ENCODE measurements around the gene KCNK5. TPM values are rescaled to one million over a fixed set of nuclear protein-coding genes. Genes with fewer than 3 reads are reported as not detected.

KCNK5 gene
- total and polyA plus RNA-seq, 2 of the 8 experiments (the other 6 are each of a cell fraction or from before 2014, with no cell fraction given), result 20.9 to 44.3 TPM

DNA sequence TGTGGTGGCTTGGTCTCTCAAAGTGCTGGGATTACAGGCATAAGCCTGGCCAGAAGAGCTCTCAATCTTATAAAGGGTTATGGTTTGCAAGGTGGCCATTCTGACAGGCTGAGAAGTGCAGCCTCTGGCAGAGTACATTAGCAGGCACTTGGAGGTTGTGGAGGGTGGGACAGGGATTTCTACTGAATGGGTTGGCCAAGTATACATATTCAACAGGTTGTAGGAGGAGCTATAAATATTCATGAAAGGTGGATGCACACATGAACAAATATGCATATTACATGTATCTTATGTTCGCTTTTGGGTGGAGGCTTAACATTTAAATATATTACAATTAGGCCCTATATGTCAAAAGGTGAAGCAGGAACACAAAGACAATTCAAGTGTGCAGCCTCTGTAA is 20.0 kb upstream of the KCNK5 start:
- H4K5ac ChIP-seq (ENCODE audit: insufficient read length, low read depth, low read length), result no peak overlapping the region
- no peak overlapping the region for H3K14ac ChIP-seq (ENCODE audit: insufficient read length)
- H4K91ac ChIP-seq (replicated peaks; ENCODE audit: insufficient read length, low read length), result no peak overlapping the region
- H2BK20ac ChIP-seq (ENCODE audit: low read length), result no peak overlapping the region
- no peak overlapping the region for H3K23ac ChIP-seq (ENCODE audit: insufficient read length)
- no peak overlapping the region for H2AFZ ChIP-seq (ENCODE audit: low read length)
- POLR2A ChIA-PET (ENCODE audit: partially characterized antibody), result no interaction called here
- DNase-seq (ENCODE audit: low read depth in 1 of 2, low spot score in 2 of 2) (no peak), FAIRE-seq (no peak)
- H2BK15ac ChIP-seq (ENCODE audit: low read length), result no peak overlapping the region
- no peak overlapping the region for H3K9ac ChIP-seq (replicated peaks in 1 of 4; ENCODE audit: extremely low read depth in 1 of 4, low read depth in 3 of 4, low read length in 3 of 4)
- no peak overlapping the region for H3K27ac ChIP-seq (ENCODE audit: low read depth, low read length)
- H2AK5ac ChIP-seq (ENCODE audit: low read depth, low read length), result no peak overlapping the region
- no peak overlapping the region for H3K18ac ChIP-seq (ENCODE audit: extremely low read depth, low read length)
- no peaks in the 10 kb centered on the region for H3K79me2 ChIP-seq (ENCODE audit: control insufficient read depth in 1 of 2, insufficient read depth in 2 of 2, low read length in 2 of 2)
- no peak overlapping the region for H4K8ac ChIP-seq (ENCODE audit: extremely low read depth, insufficient read depth, low read length)
- no peaks in the 10 kb centered on the region for H3K23me2 ChIP-seq (ENCODE audit: low read depth, low read length)
- CTCF ChIA-PET (ENCODE audit: partially characterized antibody), result interaction anchor here (1.3 to 72.8 kb wide), 2 partner anchors 47 to 80 kb away, joined by 4 to 1738 read pairs; partner anchors contain the start of gene KCNK17
- H3K4me1 ChIP-seq (replicated peaks in 1 of 4; ENCODE audit: control insufficient read depth in 3 of 4, insufficient read depth in 4 of 4, low read length in 3 of 4), result peaks cover 0 to 4% (median 0%) of the 10 kb centered on the region in 4 experiments; a peak in 1 of 7 replicates
- H2BK12ac ChIP-seq (ENCODE audit: low read depth, low read length), result no peak overlapping the region
- H3K27me3 ChIP-seq (replicated peaks in 1 of 4; ENCODE audit: control insufficient read depth in 3 of 4, extremely low read depth in 1 of 4, insufficient read depth in 3 of 4, low read length in 3 of 4), result no peaks in the 10 kb centered on the region; a peak in 1 of 7 replicates
- H2BK5ac ChIP-seq (ENCODE audit: low read depth, low read length), result no peak overlapping the region
- 80% methylated on average over 1 of the region's 1 CpG; no CpG with 5 or more reads in 1 of the 2 experiments for WGBS, 2 experiments (ENCODE audit: extremely low coverage in 1 of 2, insufficient coverage in 1 of 2, insufficient read length in 1 of 2, insufficient replicate concordance in 2 of 2, low coverage in 1 of 2, low lambda C conversion rate in 2 of 2, missing lambda C conversion rate in 1 of 2)
- H4K20me1 ChIP-seq (replicated peaks in 1 of 2; ENCODE audit: control insufficient read depth in 1 of 2, insufficient read depth in 2 of 2, low read length in 2 of 2), result no peaks in the 10 kb centered on the region
- no peak overlapping the region for H3K56ac ChIP-seq (replicated peaks; ENCODE audit: insufficient read length, low read depth, low read length)
- H3K36me3 ChIP-seq (ENCODE audit: control insufficient read depth in 2 of 4, insufficient read depth in 4 of 4, low read length in 3 of 4), result no peaks in the 10 kb centered on the region
- H3K4ac ChIP-seq (replicated peaks; ENCODE audit: insufficient read length, low read depth, low read length), result no peak overlapping the region
- no peak overlapping the region for H3K4me2 ChIP-seq (ENCODE audit: insufficient read depth in 1 of 2, low read depth in 2 of 2, low read length in 2 of 2)
- no peaks in the 10 kb centered on the region for H3K9me3 ChIP-seq (ENCODE audit: insufficient read depth in 2 of 2, low read depth in 1 of 2, low read length in 1 of 2)
- no peak overlapping the region for H2BK120ac ChIP-seq (replicated peaks; ENCODE audit: low read depth, low read length)
- H3K79me1 ChIP-seq (ENCODE audit: low read depth, low read length), result no peaks in the 10 kb centered on the region
- H3K4me3 ChIP-seq (ENCODE audit: extremely low read depth in 1 of 4, insufficient read depth in 2 of 4, low read depth in 3 of 4, low read length in 4 of 4), result no peak overlapping the region
- no peak for TF ChIP-seq NRF1 (IDR thresholded peaks at IDR 0.05; ENCODE audit: low read depth, low read length)
- no peak for TF ChIP-seq TEAD4 (IDR thresholded peaks at IDR 0.05; ENCODE audit: low read depth, low read length)
- no peak for TF ChIP-seq SIN3A (conservative IDR thresholded peaks at IDR 0.05 in 1 of 2, IDR thresholded peaks at IDR 0.05 in 1 of 2; ENCODE audit: low read depth in 1 of 2, low read length in 2 of 2)
- no peak for TF ChIP-seq FOSL1 (IDR thresholded peaks at IDR 0.05; ENCODE audit: insufficient read depth, low read depth, low read length)
- no peak for TF ChIP-seq RFX5 (IDR thresholded peaks at IDR 0.05; ENCODE audit: borderline replicate concordance, low read depth, low read length)
- TF ChIP-seq EP300 (IDR thresholded peaks at IDR 0.05; ENCODE audit: borderline replicate concordance in 1 of 2, low read depth in 2 of 2, low read length in 2 of 2), result no peak
- no peak for TF ChIP-seq JUN (IDR thresholded peaks at IDR 0.05; ENCODE audit: low read depth, low read length)
- no peak for TF ChIP-seq CEBPB (IDR thresholded peaks at IDR 0.05; ENCODE audit: low read depth, low read length)
- TF ChIP-seq ASH2L (IDR thresholded peaks at IDR 0.05; ENCODE audit: low read length), result no peak
- TF ChIP-seq SP1 (IDR thresholded peaks at IDR 0.05; ENCODE audit: low read depth, low read length), result no peak
- TF ChIP-seq SUZ12 (IDR thresholded peaks at IDR 0.05; ENCODE audit: low read length), result no peak
- TF ChIP-seq SP4 (IDR thresholded peaks at IDR 0.05; ENCODE audit: low read length), result no peak
- TF ChIP-seq, protein P1, sequence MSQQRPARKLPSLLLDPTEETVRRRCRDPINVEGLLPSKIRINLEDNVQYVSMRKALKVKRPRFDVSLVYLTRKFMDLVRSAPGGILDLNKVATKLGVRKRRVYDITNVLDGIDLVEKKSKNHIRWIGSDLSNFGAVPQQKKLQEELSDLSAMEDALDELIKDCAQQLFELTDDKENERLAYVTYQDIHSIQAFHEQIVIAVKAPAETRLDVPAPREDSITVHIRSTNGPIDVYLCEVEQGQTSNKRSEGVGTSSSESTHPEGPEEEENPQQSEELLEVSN (IDR thresholded peaks at IDR 0.05), result no peak
- TF ChIP-seq CREB1 (IDR thresholded peaks at IDR 0.05), result no peak
- no peak for TF ChIP-seq KDM1A (IDR thresholded peaks at IDR 0.05; ENCODE audit: borderline replicate concordance, low read length)
